H9 (cell line): ENCODE results near the gene CD180. TPM values are rescaled to one million over a fixed set of nuclear protein-coding genes. Genes with fewer than 3 reads are reported as not detected.

ENCODE experiments used
- DNase-seq: peaks from one replicate; pipeline ENCODE4 v3.0.0-alpha.2; 2017
- H2AFZ ChIP-seq: one replicate; pipeline ENCODE4 v1.6.1; 2013; ENCODE audit warnings: mild to moderate bottlenecking, low read length, control low read depth, moderate library complexity
- H2AK5ac ChIP-seq: 2 replicates; pipeline ENCODE4 v1.6.1; 2013; ENCODE audit warnings: low read length, control low read depth, mixed read lengths; ENCODE audit not compliant: insufficient read length
- H2BK120ac ChIP-seq: one replicate; pipeline ENCODE4 v1.6.1; 2013; ENCODE audit warnings: low read depth, mild to moderate bottlenecking, low read length, control low read depth, inconsistent platforms; ENCODE audit not compliant: poor library complexity, severe bottlenecking
- H2BK12ac ChIP-seq: 2 replicates; pipeline ENCODE4 v1.6.1; 2013; ENCODE audit warnings: low read length, control low read depth, mixed read lengths, low read depth; ENCODE audit not compliant: insufficient read length
- H2BK15ac ChIP-seq: 2 replicates; pipeline ENCODE4 v1.6.1; 2013; ENCODE audit warnings: low read depth, low read length, control low read depth
- H2BK20ac ChIP-seq: one replicate; pipeline ENCODE4 v1.6.1; 2013; ENCODE audit warnings: low read depth, mild to moderate bottlenecking, low read length, control low read depth, inconsistent platforms; ENCODE audit not compliant: poor library complexity, severe bottlenecking
- H2BK5ac ChIP-seq: 2 replicates; pipeline ENCODE4 v1.6.1; 2013; ENCODE audit warnings: low read length, control low read depth, mixed read lengths; ENCODE audit not compliant: insufficient read length
- H3K14ac ChIP-seq: 2 replicates; pipeline ENCODE4 v1.6.1; 2013; ENCODE audit warnings: low read length, control low read depth; ENCODE audit not compliant: insufficient read depth
- H3K18ac ChIP-seq: 2 replicates; pipeline ENCODE4 v1.6.1; 2013; ENCODE audit warnings: low read depth, mild to moderate bottlenecking, mixed read lengths, low read length, control low read depth; ENCODE audit not compliant: insufficient read length
- H3K23ac ChIP-seq: 2 replicates; pipeline ENCODE4 v1.6.1; 2013; ENCODE audit warnings: low read length, control low read depth, mixed read lengths, low read depth; ENCODE audit not compliant: insufficient read length
- H3K23me2 ChIP-seq: 2 replicates; pipeline ENCODE4 v1.6.1; 2013; ENCODE audit warnings: low read depth, mild to moderate bottlenecking, mixed read lengths, low read length, control low read depth; ENCODE audit not compliant: insufficient read length, poor library complexity, severe bottlenecking
- H3K27ac ChIP-seq: 2 replicates; pipeline ENCODE4 v1.5.1; 2013; ENCODE audit warnings: low read length, control low read depth, mixed read lengths, low read depth; ENCODE audit not compliant: insufficient read length
- H3K27me3 ChIP-seq: 2 replicates; pipeline ENCODE4 v1.6.1; 2013; ENCODE audit warnings: low read length, control low read depth, inconsistent platforms; ENCODE audit not compliant: insufficient read depth
- H3K4ac ChIP-seq: 2 replicates; pipeline ENCODE4 v1.6.1; 2013; ENCODE audit warnings: low read depth, mild to moderate bottlenecking, control low read depth, inconsistent platforms, low read length, moderate library complexity
- H3K4me1 ChIP-seq: 2 replicates; pipeline ENCODE4 v1.6.1; 2013; ENCODE audit warnings: low read length, control low read depth, inconsistent platforms; ENCODE audit not compliant: insufficient read depth
- H3K4me2 ChIP-seq: 2 replicates; pipeline ENCODE4 v1.6.1; 2013; ENCODE audit warnings: low read length, control low read depth, mixed read lengths; ENCODE audit not compliant: insufficient read length, insufficient read depth
- H3K56ac ChIP-seq: 2 replicates; pipeline ENCODE4 v1.6.1; 2013; ENCODE audit warnings: low read depth, mild to moderate bottlenecking, mixed read lengths, low read length, control low read depth; ENCODE audit not compliant: insufficient read length
- H3K79me1 ChIP-seq: 2 replicates; pipeline ENCODE4 v1.6.1; 2013; ENCODE audit warnings: low read depth, mild to moderate bottlenecking, moderate library complexity, low read length, control low read depth, inconsistent platforms; ENCODE audit not compliant: insufficient read depth, poor library complexity, severe bottlenecking
- H3K79me2 ChIP-seq: 2 replicates; pipeline ENCODE4 v1.6.1; 2013; ENCODE audit warnings: low read length, control low read depth, inconsistent platforms; ENCODE audit not compliant: insufficient read depth
- H3K9ac ChIP-seq: 2 replicates; pipeline ENCODE4 v1.6.1; 2013; ENCODE audit warnings: low read length, control low read depth, mixed read lengths; ENCODE audit not compliant: insufficient read length; ENCODE audit errors: extremely low read depth
- H3K9me3 ChIP-seq: one replicate; pipeline ENCODE4 v1.6.1; 2013; ENCODE audit warnings: low read depth, low read length, inconsistent platforms; ENCODE audit not compliant: control insufficient read depth
- H3T11ph ChIP-seq: one replicate; pipeline ENCODE4 v1.6.1; 2013; ENCODE audit warnings: mild to moderate bottlenecking, low read length, control low read depth, inconsistent platforms
- H4K20me1 ChIP-seq: one replicate; pipeline ENCODE4 v1.6.1; 2013; ENCODE audit not compliant: control insufficient read depth, insufficient read length, insufficient read depth
- H4K5ac ChIP-seq: 2 replicates; pipeline ENCODE4 v1.6.1; 2013; ENCODE audit warnings: low read depth, mild to moderate bottlenecking, mixed read lengths, low read length, control low read depth; ENCODE audit not compliant: insufficient read length
- H4K8ac ChIP-seq: replicated peaks from 2 replicates; pipeline ENCODE4 v1.6.1; 2013; ENCODE audit warnings: low read length, control low read depth, mixed read lengths, low read depth; ENCODE audit not compliant: insufficient read length
- H4K91ac ChIP-seq: 2 replicates; pipeline ENCODE4 v1.6.1; 2013; ENCODE audit warnings: low read depth, mild to moderate bottlenecking, moderate library complexity, mixed read lengths, low read length, control low read depth; ENCODE audit not compliant: insufficient read length
- H3K27ac Mint-ChIP-seq, 3 experiments: 2 replicates in 2 of 3; 3 replicates in 1 of 3; pipeline ENCODE4 v1.8.0; 2020 to 2021; ENCODE audit warnings: mixed read lengths in 3 of 3, mild to moderate bottlenecking in 1 of 3, moderate library complexity in 1 of 3
- H3K27me3 Mint-ChIP-seq: 2 replicates; pipeline ENCODE4 v1.8.0; 2021; ENCODE audit warnings: low read depth, mild to moderate bottlenecking, moderate library complexity, mixed read lengths
- H3K36me3 Mint-ChIP-seq, 3 experiments: 2 replicates in 2 of 3; 3 replicates in 1 of 3; pipeline ENCODE4 v1.8.0; 2020 to 2021; ENCODE audit warnings: low read depth in 3 of 3, mixed read lengths in 3 of 3; ENCODE audit not compliant: insufficient read depth in 1 of 3
- H3K4me1 Mint-ChIP-seq, 2 experiments: 2 replicates each; pipeline ENCODE4 v1.8.0; 2020; ENCODE audit warnings: mixed read lengths in 2 of 2
- H3K4me3 Mint-ChIP-seq, 2 experiments: 2 replicates in 1 of 2; 3 replicates in 1 of 2; pipeline ENCODE4 v1.8.0; 2020 to 2021; ENCODE audit warnings: mild to moderate bottlenecking in 2 of 2, mixed read lengths in 2 of 2, moderate library complexity in 1 of 2
- H3K9me3 Mint-ChIP-seq, 2 experiments: 2 replicates in 1 of 2; 3 replicates in 1 of 2; pipeline ENCODE4 v1.8.0; 2020; ENCODE audit warnings: mild to moderate bottlenecking in 2 of 2, mixed read lengths in 2 of 2, moderate library complexity in 1 of 2
- CTCF ChIP-seq: fragments of 200-600 bp; sonication (generic); conservative IDR thresholded peaks from 3 replicates; pipeline ENCODE4 v1.8.0; 2021; ENCODE audit warnings: antibody characterized with exemption, mild to moderate bottlenecking
- WGBS: extraction: QIAGEN DNeasy Blood & Tissue Kit; methylation state at CpG from one replicate; pipeline ENCODE4 v1.1.7; 2013; ENCODE audit warnings: missing lambda C conversion rate, low lambda C conversion rate, mixed read lengths; ENCODE audit not compliant: insufficient read length; ENCODE audit errors: extremely low coverage; 5-methylcytosine and 5-hydroxymethylcytosine counted together
- total RNA-seq: library from RNA; stranded (reverse); gene quantifications from 2 replicates; pipeline ENCODE4 v1.2.1, GENCODE V29; 2021

CD180 gene
- total RNA-seq, 1 experiment from 2014 or later: not detected

GRCh38 chr5:67216564-67216963 is 20.0 kb upstream of the CD180 start:
- TF ChIP-seq CTCF: no peak
- no peaks in the 10 kb centered on the region for H3K36me3 Mint-ChIP-seq
- Histone ChIP-seq H3K14ac (no peak overlapping the region), H2AK5ac (no peak overlapping the region), H3K4me2 (no peak overlapping the region), H3K23ac (no peak overlapping the region), H2BK20ac (no peak overlapping the region), H3K27me3 (no peaks in the 10 kb centered on the region), H4K8ac (no peak overlapping the region), H2AFZ (no peak overlapping the region), H4K91ac (no peak overlapping the region), H3K23me2 (no peaks in the 10 kb centered on the region), H3K56ac (no peak overlapping the region), H4K5ac (no peak overlapping the region), H3K9ac (no peak overlapping the region), H2BK120ac (no peak overlapping the region), H4K20me1 (no peaks in the 10 kb centered on the region), H3K27ac (no peak overlapping the region), H3K9me3 (no peaks in the 10 kb centered on the region), H2BK5ac (no peak overlapping the region), H3K4me1 (no peaks in the 10 kb centered on the region), H2BK15ac (no peak overlapping the region), H3K79me1 (no peaks in the 10 kb centered on the region), H3K18ac (no peak overlapping the region), H3K79me2 (no peaks in the 10 kb centered on the region), H3T11ph (no peak overlapping the region), H2BK12ac (no peak overlapping the region), H3K4ac (no peak overlapping the region)
- H3K9me3 Mint-ChIP-seq: no peaks in the 10 kb centered on the region
- no CpG with 5 or more reads among the region's 1 CpG for WGBS
- no peaks in the 10 kb centered on the region; a peak in 1 of 4 replicates for H3K4me1 Mint-ChIP-seq
- no peak for DNase-seq
- no peak overlapping the region for H3K27ac Mint-ChIP-seq
- no peaks in the 10 kb centered on the region; the same call in 1 of the 2 replicates for H3K27me3 Mint-ChIP-seq
- H3K4me3 Mint-ChIP-seq: no peak overlapping the region
